ENCODE measurements around the gene SPATA17. TPM values are rescaled to one million over a fixed set of nuclear protein-coding genes. Genes with fewer than 3 reads are reported as not detected.
"Not testable (repeated sequence)": the region's sequence is repeated elsewhere in the genome, so short reads cannot be mapped to it uniquely, and the experiment has no call there.

Gene SPATA17
- total RNA-seq, 1 experiment from 2014 or later = 3.4 TPM

GRCh38 chr1:217660353-217661062 lies 29.4 kb downstream of the SPATA17 start:
- Histone ChIP-seq H3K36me3 (no peaks in the 10 kb centered on the region), H3K9me3 (no peaks in the 10 kb centered on the region), H3K4me3 (no peak overlapping the region), H3K27me3 (no peaks in the 10 kb centered on the region)
- DNase-seq = peak; percentile 59

- Histone ChIP-seq H3K27me3 (no peaks in the 10 kb centered on the region), H3K36me3 (no peaks in the 10 kb centered on the region), H3K9me3 (no peaks in the 10 kb centered on the region), H3K4me3 (no peak overlapping the region)
- no peak for DNase-seq
Observed at GRCh38 chr1:217661407-217661806, 30.3 kb downstream of the SPATA17 start.

GRCh38 chr1:217668351-217668940 lies 37.3 kb downstream of the SPATA17 start:
- H3K4me3 ChIP-seq = no peak overlapping the region

GRCh38 chr1:217673387-217673786 lies 42.2 kb downstream of the SPATA17 start:
- Histone ChIP-seq H3K4me3 (no peak overlapping the region), H3K36me3 (no peaks in the 10 kb centered on the region), H3K9me3 (no peaks in the 10 kb centered on the region), H3K27me3 (no peaks in the 10 kb centered on the region)
- no peak for DNase-seq

More at GRCh38 chr1:217668351-217668940, 37.3 kb downstream of the SPATA17 start:
- Histone ChIP-seq H3K27me3 (no peaks in the 10 kb centered on the region), H3K9me3 (no peaks in the 10 kb centered on the region), H3K36me3 (no peaks in the 10 kb centered on the region)
- no peak for DNase-seq

- Histone ChIP-seq H3K36me3 (no peaks in the 10 kb centered on the region), H3K27me3 (no peaks in the 10 kb centered on the region), H3K9me3 (no peaks in the 10 kb centered on the region), H3K4me3 (no peak overlapping the region)
- no peak for DNase-seq
Observed at GRCh38 chr1:217674028-217674729, 43.0 kb downstream of the SPATA17 start.

GRCh38 chr1:217681806-217682205 lies 50.7 kb downstream of the SPATA17 start:
- Histone ChIP-seq H3K27me3 (no peaks in the 10 kb centered on the region), H3K9me3 (no peaks in the 10 kb centered on the region), H3K36me3 (no peaks in the 10 kb centered on the region), H3K4me3 (no peak overlapping the region)
- DNase-seq = no peak

- no peaks in the 10 kb centered on the region for H3K36me3 ChIP-seq
- H3K4me3 ChIP-seq = no peak overlapping the region
- no peaks in the 10 kb centered on the region for H3K9me3 ChIP-seq
- DNase-seq = no peak
- H3K27me3 ChIP-seq = no peaks in the 10 kb centered on the region
Observed at GRCh38 chr1:217687511-217687910, 56.4 kb downstream of the SPATA17 start.

- H3K9me3 ChIP-seq, H3K4me3 ChIP-seq, DNase-seq, H3K27me3 ChIP-seq, H3K36me3 ChIP-seq: not testable (repeated sequence)
Observed at GRCh38 chr1:217696140-217696539, 65.0 kb downstream of the SPATA17 start.

- Histone ChIP-seq H3K36me3 (no peaks in the 10 kb centered on the region), H3K27me3 (no peaks in the 10 kb centered on the region), H3K9me3 (peaks cover 3% of the 10 kb centered on the region; the same call in 1 of the 2 replicates), H3K4me3 (no peak overlapping the region)
- no peak for DNase-seq
Observed at GRCh38 chr1:217703326-217703725, 72.2 kb downstream of the SPATA17 start.

- H3K27me3 ChIP-seq = no peaks in the 10 kb centered on the region
- no peaks in the 10 kb centered on the region for H3K36me3 ChIP-seq
- H3K4me3 ChIP-seq = no peak overlapping the region
- DNase-seq = peak; percentile 33
- no peaks in the 10 kb centered on the region for H3K9me3 ChIP-seq
Observed at GRCh38 chr1:217712925-217713597, 81.9 kb downstream of the SPATA17 start.

- no peaks in the 10 kb centered on the region for H3K36me3 ChIP-seq
- no peak for DNase-seq
- H3K4me3 ChIP-seq = no peak overlapping the region
- H3K9me3 ChIP-seq = no peaks in the 10 kb centered on the region
- no peaks in the 10 kb centered on the region for H3K27me3 ChIP-seq
Observed at GRCh38 chr1:217715681-217716080, 84.5 kb downstream of the SPATA17 start.

GRCh38 chr1:217717959-217718358 lies 86.8 kb downstream of the SPATA17 start:
- no peak for DNase-seq
- no peaks in the 10 kb centered on the region for H3K36me3 ChIP-seq
- H3K9me3 ChIP-seq = no peaks in the 10 kb centered on the region
- H3K4me3 ChIP-seq = no peak overlapping the region
- H3K27me3 ChIP-seq = no peaks in the 10 kb centered on the region

- Histone ChIP-seq H3K9me3 (no peaks in the 10 kb centered on the region), H3K4me3 (no peak overlapping the region), H3K36me3 (no peaks in the 10 kb centered on the region), H3K27me3 (no peaks in the 10 kb centered on the region)
- peak; percentile 20 for DNase-seq
Observed at GRCh38 chr1:217718873-217719272, 87.7 kb downstream of the SPATA17 start.

- Histone ChIP-seq H3K9me3 (no peaks in the 10 kb centered on the region), H3K27me3 (no peaks in the 10 kb centered on the region), H3K36me3 (no peaks in the 10 kb centered on the region), H3K4me3 (no peak overlapping the region)
- no peak for DNase-seq
Observed at GRCh38 chr1:217721692-217722091, 90.5 kb downstream of the SPATA17 start.

- Histone ChIP-seq H3K9me3 (no peaks in the 10 kb centered on the region), H3K4me3 (no peak overlapping the region), H3K27me3 (no peaks in the 10 kb centered on the region), H3K36me3 (no peaks in the 10 kb centered on the region)
- DNase-seq = peak; percentile 43
Observed at GRCh38 chr1:217734973-217735372, 103.8 kb downstream of the SPATA17 start.

GRCh38 chr1:217747156-217747769 lies 116.1 kb downstream of the SPATA17 start:
- Histone ChIP-seq H3K4me3 (no peak overlapping the region), H3K9me3 (no peaks in the 10 kb centered on the region), H3K36me3 (no peaks in the 10 kb centered on the region), H3K27me3 (no peaks in the 10 kb centered on the region)
- DNase-seq = no peak

- H3K27me3 ChIP-seq = no peaks in the 10 kb centered on the region
- no peak overlapping the region for H3K4me3 ChIP-seq
- no peaks in the 10 kb centered on the region for H3K9me3 ChIP-seq
- DNase-seq = no peak
- no peaks in the 10 kb centered on the region for H3K36me3 ChIP-seq
Observed at GRCh38 chr1:217769768-217770167, 138.6 kb downstream of the SPATA17 start.

All from MG63 (cell line).